Kidney glomerular epithelial cell (primary cell): Measurements from ENCODE around the gene SLC29A3.

Experiments
- DNase-seq: peaks from one replicate; lab custom pipeline; 2025; lab: John Stamatoyannopoulos, UW

Gene SLC29A3

DNA sequence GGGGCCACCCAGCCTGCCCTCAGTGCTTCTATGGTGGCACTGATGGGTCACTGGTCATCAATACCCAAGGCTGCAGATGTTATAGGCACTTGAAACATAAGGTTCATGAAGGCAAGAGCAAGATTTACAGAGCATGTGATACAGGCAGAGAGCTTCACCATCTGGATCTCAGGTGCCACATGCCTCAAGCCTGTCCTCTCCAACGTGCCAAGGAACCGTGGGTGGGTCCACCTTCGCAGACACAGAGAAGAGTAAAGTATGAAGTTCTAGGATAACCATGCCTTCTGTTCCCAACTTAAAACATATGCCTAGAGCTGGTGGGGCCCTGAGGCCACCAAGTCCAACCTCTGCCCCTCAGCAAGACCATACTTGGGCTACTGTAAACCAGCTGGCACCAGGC is 51.0 kb downstream of the SLC29A3 start:
- no peak for DNase-seq

DNA sequence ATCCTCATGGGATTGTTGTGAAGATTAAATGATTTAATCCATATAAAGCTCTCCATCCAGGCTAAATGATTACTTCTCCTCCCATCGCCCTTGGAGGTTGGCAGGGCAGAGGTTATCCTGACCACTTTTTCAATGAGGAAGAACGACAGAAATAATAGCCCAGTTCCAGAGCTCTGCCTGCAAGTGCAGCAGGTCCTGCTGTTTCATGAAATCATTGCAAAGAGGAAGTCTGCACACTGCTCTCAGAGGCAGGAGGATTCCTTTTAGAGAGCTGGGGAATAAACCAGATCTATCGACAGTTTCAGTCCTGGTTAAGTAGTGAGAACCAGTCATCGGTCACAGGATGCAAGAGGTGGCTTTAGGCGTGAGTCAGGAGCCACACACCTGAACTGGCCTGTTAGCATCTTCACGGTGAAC is 52.7 kb downstream of the SLC29A3 start:
- DNase-seq, result no peak

DNA sequence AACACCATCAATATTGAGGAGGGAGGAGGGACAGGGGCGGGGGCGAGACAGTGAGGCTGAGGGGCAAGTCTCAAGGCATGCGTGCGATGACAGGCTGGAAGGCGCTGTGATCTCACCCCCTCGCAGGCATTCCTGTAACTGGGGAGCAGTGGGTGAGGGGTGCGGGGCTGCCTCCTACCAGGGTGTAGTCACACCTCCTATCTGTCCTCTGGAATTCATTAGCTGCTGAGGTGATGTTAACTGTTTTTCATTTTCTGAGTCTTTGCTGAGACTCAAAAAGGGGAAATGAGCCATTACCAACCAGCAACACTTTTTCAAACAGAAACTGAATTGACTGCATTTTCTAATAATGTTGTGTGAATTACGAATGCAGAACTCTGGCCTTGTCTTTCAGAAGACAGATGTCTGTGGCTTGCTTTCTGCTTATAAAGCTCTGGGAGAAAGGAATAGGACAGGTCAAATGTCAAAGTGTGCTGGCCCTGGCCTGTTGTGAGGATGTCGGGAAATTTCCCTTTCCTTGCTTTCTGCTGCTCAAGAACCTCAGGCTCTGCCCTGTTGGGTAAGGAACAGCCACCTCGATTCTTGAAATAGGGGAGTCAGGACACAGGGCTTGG is 53.9 kb downstream of the SLC29A3 start:
- DNase-seq, result no peak

DNA sequence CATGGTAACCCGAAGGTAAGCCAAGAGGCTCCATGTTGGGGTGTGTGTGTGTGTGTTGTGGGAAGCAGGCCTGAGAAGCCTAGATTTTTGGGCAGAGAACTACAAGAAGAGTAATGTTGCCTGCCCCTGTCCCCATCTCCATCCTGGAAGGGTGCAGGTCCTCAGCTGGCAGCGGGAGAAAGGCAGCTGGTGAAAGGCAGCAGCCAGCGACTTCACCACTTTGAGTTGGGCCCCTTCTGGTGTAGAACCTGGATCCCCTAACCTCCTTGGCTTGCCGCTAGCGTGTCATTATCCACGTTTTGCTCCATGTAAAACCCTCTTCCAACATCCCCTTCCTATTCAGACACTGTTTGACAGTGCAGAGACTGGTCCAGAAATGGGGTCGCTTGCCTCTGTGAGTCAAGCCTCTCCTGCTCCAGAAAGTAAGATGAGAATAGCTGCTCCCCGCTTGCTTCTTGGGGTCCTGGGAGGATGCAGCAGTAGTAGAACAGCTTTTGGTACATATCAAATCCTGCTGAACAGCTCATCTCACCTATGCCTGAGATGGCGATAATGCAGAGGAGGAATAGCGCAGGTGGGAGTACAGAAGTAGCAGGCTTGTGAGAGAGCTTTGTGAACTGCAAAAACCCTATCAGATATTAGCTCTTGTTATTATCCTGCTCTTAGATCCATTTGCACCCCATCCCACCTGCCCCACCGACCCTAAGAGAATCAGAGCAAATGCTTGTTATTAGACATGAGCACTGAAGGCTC is 55.6 kb downstream of the SLC29A3 start:
- DNase-seq, result no peak

DNA sequence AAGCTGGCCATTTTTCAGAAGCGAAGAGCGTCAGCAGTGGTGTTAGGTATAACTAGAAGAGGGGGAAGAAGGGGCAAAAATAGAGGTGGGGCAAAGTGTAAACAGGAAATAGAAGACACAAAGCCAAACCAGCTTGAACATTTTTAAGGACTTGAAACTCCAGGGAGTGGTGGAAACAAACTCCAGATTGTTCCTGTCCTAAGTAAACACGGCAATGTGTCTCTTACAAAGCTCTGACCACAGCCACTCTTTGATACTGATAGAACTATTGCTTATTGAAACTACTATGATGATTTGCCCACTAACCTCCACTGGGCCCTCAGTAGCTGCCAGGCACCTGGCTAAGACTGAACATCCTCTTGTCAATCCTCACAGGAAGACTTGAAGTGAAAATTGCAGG is 56.9 kb downstream of the SLC29A3 start:
- no peak for DNase-seq

DNA sequence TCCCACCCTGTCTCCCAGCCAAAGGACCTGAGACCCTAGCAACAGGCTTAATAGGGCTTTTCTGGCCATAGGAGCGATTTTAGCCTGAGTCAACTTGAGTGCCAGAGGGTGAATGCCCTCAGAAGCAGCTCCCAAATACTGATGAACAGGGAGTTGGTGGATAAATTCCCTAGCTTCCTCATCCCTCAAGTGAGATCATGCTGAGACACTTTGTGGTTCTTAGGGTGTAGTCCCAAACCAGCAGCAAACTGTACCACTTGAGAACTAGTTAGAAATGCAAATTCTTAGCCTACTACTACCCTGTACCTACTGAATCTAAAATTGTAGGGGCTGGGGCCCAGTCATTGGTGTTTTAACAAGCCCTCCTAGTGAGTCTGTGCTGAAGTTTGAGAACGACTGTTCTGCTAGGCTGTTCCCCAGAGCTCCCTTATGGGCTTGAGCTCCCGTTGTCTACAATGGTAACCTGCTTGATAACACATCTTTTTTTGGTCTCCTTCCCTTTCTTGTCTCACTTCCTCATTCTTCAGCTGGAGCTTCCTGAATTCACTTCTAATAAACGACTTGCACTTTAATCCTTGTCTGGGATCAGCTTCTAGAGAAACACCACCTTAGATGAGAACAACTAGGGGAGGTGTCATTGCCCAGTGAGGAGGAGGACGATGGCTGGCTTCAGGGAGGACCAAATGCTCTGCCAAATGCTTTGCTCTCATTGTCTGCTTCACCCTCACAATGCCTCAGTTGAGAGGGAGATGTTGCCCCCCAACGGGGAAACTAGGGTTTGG is 59.5 kb downstream of the SLC29A3 start:
- DNase-seq, result no peak

DNA sequence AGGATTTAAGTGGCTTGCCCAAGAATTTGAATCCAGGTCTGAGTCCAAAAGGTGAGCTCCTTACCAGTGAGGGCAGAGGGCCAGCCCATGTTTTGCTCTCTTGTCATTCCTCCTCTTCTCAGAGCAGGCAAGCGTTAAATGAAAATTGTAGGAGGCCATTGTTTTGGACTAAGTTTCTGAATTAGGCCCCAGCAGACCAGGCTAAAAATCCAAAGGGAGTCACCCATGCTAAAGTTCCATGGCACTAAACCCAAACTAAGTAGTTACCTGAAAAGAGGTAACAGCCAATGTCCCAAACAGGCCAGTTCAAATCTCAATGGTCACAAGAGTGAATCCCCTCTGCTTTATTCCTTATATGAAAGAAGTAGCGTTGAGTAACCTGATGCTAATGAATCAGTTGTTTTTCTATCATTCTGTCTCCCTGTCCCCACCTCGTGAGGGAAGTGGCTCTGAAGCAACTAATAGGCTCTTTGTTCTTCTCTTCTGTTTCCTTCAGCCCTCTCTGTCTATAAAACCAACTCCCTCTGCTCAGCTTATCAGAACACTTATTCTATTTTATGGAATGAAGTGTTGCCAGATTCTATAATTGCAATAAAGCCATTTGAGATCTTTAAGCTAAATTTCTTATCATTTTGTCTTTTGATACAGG is 60.2 kb downstream of the SLC29A3 start:
- no peak for DNase-seq

DNA sequence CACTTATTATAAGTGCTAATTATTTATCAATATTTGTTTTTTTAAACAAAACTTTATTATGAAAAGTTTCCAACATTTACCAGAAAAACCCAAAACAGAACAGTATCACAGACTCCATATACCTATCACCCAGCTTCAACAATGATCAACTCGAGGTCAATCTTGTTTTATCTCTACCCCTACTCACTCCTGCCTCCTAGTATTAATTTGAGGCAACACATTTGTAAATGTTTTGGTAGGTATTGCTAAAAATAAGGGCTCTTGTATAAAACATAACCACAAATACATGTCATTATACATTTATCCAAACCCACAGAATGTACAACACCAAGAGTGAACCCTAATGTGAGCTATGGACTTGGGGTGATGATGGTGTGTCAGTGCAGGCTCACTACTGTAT is 61.8 kb downstream of the SLC29A3 start:
- DNase-seq, result no peak

DNA sequence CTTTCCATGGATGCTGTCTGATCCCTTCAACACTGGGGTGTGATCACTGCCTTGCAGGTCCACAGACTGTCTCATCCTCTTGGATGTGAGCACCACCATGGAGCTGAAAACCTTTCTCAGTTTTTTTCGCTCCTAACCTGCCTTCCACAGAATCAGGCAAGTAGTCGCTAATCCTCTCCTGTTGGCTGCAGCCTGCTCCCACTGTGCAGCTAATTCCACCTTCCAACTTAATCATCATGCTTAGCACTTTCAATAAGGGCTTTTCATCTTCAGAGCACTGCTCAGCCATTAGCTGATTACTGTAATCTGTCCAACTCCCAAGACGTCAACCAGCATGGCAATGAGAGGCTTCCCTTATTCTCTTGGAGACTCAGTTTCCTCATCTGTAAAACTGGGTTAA is 62.6 kb downstream of the SLC29A3 start:
- no peak for DNase-seq

DNA sequence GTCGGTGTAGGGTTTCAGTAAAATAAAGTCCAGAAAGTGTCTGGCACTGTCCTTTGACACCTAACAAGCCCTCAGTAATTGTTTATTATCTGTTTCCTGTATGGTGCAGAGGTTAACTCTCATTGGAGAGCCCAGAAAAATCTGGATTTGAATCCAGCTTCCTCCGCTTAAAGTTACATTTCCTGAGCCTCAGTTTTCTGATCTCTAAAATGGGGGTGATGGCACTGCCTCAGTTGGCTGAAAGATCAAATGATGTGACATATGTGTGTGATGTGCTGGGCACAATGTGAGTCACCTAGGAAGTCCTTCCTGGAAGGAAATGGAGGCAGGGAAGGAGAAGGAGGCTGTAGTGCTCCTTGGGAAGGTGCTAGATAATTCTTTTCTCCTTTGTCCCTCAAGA is 63.0 kb downstream of the SLC29A3 start:
- no peak for DNase-seq

DNA sequence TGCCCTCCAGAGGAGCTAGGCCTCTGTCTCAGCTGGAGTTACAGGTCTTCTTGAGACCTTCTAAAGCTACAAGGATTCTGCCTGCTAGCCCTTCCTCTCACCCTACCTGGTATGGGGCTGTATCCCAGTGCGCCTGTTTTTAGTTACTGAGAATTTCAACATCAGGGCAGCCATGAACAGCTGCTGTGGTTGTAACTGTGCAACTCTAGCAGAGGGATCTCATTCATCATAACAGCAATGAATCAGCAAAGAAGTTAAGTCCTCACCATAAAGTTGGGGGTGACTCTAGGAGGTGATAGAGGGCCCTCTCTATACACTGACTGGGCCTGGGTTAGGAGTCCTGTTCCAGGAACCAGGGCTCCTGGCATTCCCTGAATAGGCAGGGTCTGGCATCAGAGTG is 63.7 kb downstream of the SLC29A3 start:
- DNase-seq, result no peak

DNA sequence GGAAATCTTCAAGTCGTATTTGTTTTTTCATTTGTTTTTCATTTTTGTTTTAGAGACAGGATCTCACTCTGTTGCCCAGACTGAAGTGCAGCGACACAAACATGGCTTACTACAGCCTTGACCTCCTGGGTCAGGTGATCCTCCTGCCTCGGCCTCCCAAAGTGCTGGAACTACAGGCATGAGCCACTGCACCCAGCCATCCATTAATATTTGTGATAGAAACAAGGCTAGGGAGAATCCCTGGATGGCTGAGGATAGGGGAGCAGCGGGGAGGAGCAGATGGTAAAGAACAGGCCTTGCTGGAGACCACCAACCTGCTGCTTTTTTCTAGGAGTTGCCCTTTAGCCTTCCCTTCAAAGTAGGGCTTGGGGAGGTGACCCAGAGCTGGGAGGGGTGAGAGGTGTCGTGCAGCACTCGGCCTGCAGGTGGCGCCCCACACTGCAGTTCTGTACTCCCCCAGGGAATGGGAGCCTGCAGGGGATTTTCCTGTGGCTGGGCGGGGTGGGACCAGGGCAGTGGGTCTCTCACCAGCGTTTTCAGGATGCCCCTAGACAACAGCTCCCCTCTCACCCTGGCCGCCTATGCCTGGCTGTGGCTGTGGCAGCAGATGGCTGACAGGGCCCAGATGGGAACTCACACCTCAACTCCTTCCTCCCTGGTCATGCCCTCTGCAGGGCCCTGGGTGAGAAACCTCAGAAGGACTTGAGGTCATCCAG is 65.1 kb downstream of the SLC29A3 start:
- DNase-seq, result no peak

DNA sequence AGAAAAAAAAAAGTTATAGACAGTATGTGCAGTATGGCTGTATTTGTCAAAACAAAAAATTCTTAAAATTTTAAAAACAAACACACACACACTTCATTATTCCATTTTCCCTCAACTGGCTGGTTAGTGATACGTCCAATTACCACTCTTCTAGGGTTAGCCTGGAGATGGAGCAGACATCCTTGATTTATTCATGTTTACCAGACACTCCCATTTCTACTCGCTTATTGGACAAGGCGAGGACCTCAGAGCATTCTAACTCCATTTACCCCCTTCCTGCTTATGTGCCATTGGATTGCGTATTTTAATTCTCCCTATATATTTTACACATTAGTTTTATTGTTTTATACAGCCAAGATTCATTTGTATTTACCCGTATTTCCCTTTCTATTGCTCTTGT is 69.1 kb downstream of the SLC29A3 start:
- DNase-seq, result no peak

DNA sequence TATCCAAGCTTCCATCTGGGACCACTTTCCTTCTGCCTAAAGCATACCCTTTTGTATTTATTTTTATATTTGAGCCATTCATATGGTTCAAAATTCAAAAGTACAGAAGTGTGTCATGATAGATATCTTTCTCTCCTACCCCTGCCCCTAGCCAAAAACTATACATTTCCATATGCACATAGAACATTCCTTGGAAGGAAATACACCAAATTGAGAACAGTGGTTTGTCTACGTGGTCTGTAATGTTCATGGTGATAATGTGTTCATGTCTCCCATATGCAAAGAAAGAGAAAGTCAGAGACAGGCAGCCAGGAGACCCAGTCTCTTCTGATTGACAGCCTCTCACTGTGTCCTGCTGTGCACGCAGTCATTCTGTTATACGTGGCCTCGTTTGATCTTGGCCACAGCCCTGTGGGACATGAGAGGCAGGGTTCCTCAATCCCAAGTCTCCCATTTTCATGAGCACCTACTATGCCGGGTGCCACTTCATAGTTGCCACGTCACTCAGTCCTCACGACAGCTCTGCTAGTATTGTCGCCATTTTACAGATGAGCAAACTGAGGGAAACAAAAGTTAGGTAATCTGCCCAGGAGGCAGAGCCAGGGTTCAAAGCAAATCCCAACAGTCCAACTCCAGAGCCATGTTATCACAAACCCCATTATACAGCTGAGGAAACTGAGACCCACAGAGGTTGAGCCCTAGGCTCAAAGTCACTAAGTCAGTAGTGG is 69.7 kb downstream of the SLC29A3 start:
- no peak for DNase-seq

DNA sequence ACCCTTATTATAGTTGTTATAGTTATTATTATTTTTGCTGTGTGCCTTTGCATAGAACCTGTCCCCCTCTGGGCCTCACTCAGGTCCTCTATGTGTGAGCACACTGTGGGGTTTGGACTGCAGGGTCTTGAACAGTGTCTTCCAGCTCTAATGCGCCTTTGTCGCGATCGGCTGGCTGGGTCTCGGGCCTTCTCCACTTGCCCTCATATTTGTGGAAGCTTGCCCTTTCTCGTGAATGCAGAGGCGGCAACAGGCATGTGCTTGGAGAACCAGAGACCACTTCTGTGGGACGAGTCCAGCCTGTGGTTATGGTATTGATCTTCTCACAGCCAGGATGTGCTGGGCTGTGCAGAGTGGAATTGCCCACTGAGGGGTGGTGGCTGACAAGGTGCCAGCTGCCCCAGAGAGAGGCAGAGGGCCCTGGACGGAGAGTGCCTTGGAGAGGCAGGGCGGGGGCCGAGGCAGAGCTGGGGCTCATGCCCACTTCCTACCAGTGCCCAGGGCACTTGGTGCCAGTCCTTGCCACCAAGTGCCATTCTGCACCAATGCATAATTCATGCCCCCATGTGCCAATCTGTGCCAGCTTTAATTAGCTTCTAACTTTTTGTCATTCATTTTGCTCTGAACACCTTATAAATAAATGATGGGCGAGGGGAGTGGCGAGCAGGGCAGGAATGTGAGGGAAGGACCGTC is 70.9 kb downstream of the SLC29A3 start:
- DNase-seq, result no peak

DNA sequence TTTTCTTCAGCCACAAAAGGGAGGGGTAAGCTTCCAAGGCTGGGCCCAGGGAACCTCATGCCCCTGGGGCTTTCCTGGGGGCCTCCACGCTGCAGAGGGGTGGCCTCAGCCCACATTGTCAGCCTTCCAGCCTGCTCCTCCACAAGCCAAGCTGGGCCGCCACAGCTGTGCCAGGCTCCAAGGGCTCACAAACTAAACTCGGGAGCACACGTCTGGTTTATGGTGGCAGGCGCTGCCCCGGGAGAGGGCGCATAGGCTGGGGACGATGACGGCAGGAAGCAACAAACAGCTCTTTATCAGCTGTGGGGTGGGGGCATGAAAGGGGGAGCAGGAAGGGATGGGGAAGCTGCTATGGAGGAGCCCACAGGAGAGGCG is 71.4 kb downstream of the SLC29A3 start:
- DNase-seq, result no peak

DNA sequence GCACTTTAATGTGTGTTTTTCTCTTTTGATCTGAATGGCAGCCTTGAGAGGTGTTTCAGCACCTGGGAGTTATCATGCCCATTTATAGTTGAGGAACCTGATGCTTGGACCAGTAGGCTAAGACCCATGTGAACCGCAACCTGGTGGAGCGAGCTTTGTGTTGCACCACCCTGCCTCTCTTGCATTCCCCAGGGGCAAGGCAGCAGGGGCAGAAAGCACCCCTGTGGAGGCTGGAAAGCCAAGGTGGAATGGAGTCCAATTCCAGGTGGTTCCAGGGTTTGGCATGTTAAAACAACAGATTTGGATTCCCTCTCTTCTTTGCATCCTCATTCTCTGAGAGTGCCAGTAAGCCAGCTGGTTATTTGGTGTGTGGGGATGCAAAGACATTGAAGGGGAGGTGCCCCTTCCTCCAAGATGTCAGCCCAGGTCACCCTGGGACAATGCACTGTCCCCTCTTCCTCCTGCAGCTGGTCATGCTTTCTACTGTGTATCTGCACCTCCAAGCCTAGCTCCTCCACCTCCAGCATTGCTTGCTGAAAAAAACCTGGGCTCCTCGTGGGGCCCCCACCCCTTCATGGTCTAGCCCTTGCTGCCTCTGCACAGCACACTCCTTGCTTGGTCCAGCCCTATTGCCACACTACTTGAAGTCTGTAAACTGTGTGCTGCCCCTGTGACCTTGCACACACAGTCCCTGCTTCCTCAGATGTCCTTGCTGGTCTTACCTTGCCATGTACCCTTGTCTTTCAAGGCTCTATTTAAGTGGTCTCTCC is 72.0 kb downstream of the SLC29A3 start:
- DNase-seq, result no peak

DNA sequence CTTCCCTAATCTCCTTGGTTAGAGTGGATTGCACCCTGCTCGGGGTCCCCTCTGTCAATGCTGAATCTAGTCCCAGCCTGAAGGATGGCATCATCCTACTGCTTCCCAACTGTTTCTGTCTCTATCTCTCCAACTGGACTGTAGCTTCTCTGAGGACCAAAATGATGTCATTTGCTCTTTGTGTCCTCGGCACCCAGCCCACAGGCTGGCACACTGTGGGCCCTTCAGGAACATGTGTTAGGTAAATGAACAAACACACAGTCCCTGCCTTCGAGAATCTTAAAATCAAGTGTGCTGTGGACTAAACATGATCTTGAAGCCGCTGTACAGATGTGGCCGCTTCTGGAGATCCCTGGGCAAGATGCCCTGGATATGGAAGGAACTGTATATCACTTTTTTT is 72.6 kb downstream of the SLC29A3 start:
- no peak for DNase-seq

DNA sequence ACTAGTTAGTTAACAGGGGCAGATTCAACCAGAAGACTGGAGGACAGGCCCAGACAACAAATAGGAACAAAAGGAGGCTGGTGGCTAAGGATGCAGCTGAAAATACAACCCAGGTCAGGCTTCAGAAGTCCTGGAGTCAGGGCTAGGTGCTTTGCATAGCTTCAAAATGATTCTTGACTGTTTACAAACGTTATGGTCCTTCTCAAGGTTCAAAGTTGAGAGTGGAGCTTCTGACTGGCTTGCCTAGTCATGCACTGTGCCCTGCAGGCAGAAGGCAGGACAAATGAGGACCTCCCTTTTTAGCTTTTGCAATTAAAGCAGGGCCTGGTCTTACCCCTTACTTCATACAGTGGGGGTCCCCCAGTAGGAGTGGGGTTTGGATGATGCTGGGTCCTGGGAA is 73.2 kb downstream of the SLC29A3 start:
- no peak for DNase-seq
